HepG2 (cell line): ENCODE measurements around the gene POP7. TPM values are rescaled to one million over a fixed set of nuclear protein-coding genes. Genes with fewer than 3 reads are reported as not detected.
A peak's percentile ranks its signal among the peaks of the same experiment; 100 is the strongest.

ENCODE experiments used
- ADNP ChIP-seq: sonication (generic); formaldehyde crosslinking; IDR thresholded peaks from 2 replicates; pipeline ENCODE4 v1.4.0; 2020; ENCODE audit warnings: missing genetic modification reagents
- BRD4 ChIP-seq: sonication (generic); formaldehyde crosslinking; IDR thresholded peaks from 2 replicates; pipeline ENCODE4 v1.4.0; 2020; ENCODE audit warnings: missing genetic modification reagents
- CREB1 ChIP-seq, 2 experiments: fragments of 450-650 bp in 1 of 2; IDR thresholded peaks; 2 replicates each; pipeline ENCODE4 v1.6.1; 2016 to 2017; ENCODE audit warnings: control low read depth in 1 of 2, mild to moderate bottlenecking in 1 of 2, missing compliant biosample characterization in 1 of 2, missing genetic modification characterization in 1 of 2
- EP300 ChIP-seq, 3 experiments: sonication (generic) in 1 of 3; formaldehyde crosslinking in 1 of 3; IDR thresholded peaks; 2 replicates each; pipeline versions ENCODE4 v1.5.1 to v1.6.1; 2011 to 2020; ENCODE audit warnings: low read depth in 2 of 3, low read length in 2 of 3, borderline replicate concordance in 1 of 3, improper control_type of control experiment in 1 of 3, mild to moderate bottlenecking in 1 of 3, missing genetic modification reagents in 1 of 3, moderate library complexity in 1 of 3
- HNF4A ChIP-seq: sonication (generic); formaldehyde crosslinking; IDR thresholded peaks from 2 replicates; pipeline ENCODE4 v1.4.0; 2020; ENCODE audit warnings: missing genetic modification reagents
- HNRNPL ChIP-seq: fragments of 200-400 bp; formaldehyde crosslinking; IDR thresholded peaks from 2 replicates; pipeline ENCODE4 v1.6.1; 2017; ENCODE audit warnings: mild to moderate bottlenecking, low read depth, low read length
- MAZ ChIP-seq, 2 experiments: sonication (generic) in 1 of 2; formaldehyde crosslinking in 1 of 2; IDR thresholded peaks; 2 replicates each; pipeline versions ENCODE4 v1.5.0 to v1.6.1; 2012 to 2020; ENCODE audit warnings: low read depth in 2 of 2, mild to moderate bottlenecking in 2 of 2, borderline replicate concordance in 1 of 2, improper control_type of control experiment in 1 of 2, low read length in 1 of 2, missing genetic modification reagents in 1 of 2, moderate library complexity in 1 of 2
- MED13 ChIP-seq: sonication (generic); formaldehyde crosslinking; IDR thresholded peaks from 2 replicates; pipeline ENCODE4 v1.5.0; 2020; ENCODE audit warnings: missing genetic modification reagents
- POLR2A ChIP-seq, 2 experiments: IDR thresholded peaks; 2 replicates each; pipeline ENCODE4 v1.6.1; 2011; ENCODE audit warnings: low read depth in 2 of 2, low read length in 2 of 2, mild to moderate bottlenecking in 1 of 2, moderate library complexity in 1 of 2; ENCODE audit not compliant: insufficient read depth in 1 of 2
- SALL2 ChIP-seq: sonication (generic); formaldehyde crosslinking; IDR thresholded peaks from 2 replicates; pipeline ENCODE4 v1.8.1; 2023; ENCODE audit warnings: mild to moderate bottlenecking, missing genetic modification reagents, inconsistent platforms
- ZBTB38 ChIP-seq: sonication (generic); formaldehyde crosslinking; IDR thresholded peaks from 2 replicates; pipeline ENCODE4 v1.5.1; 2020; ENCODE audit warnings: mild to moderate bottlenecking, missing genetic modification reagents
- ZFP41 ChIP-seq: sonication (generic); formaldehyde crosslinking; IDR thresholded peaks from 2 replicates; pipeline ENCODE4 v1.4.0; 2020; ENCODE audit warnings: mild to moderate bottlenecking, missing genetic modification reagents, borderline replicate concordance
- ZFP82 ChIP-seq: sonication (generic); formaldehyde crosslinking; IDR thresholded peaks from 2 replicates; pipeline ENCODE4 v1.5.1; 2020; ENCODE audit warnings: mild to moderate bottlenecking, missing genetic modification reagents, borderline replicate concordance
- ZNF687 ChIP-seq: sonication (generic); formaldehyde crosslinking; IDR thresholded peaks from 2 replicates; pipeline ENCODE4 v1.5.1; 2020; ENCODE audit warnings: mild to moderate bottlenecking, missing genetic modification reagents, moderate library complexity
- ZSCAN9 ChIP-seq: IDR thresholded peaks from 2 replicates; pipeline ENCODE4 v1.6.1; 2016; ENCODE audit warnings: borderline replicate concordance
- polyA plus RNA-seq, 8 experiments: library from polyadenylated mRNA; depleted of rRNA in 3 of 8; stranded (reverse) in 7 of 8; unstranded in 1 of 8; fragments of >200 nt; fragmentation: Illumina TruSeq in 4 of 8; extraction: Trizol in 4 of 8; gene quantifications; 2 replicates each; pipeline versions ENCODE4 v1.2.1 to v1.2.3, GENCODE V29; 2011 to 2016; ENCODE audit warnings: low read depth in 4 of 8, missing spikeins in 1 of 8, mixed read lengths in 1 of 8; ENCODE audit not compliant: insufficient read depth in 1 of 8
- total RNA-seq, 5 experiments: library from RNA; depleted of rRNA; stranded (reverse); fragments of >200 nt; fragmentation: Illumina TruSeq; extraction: Trizol; gene quantifications; 2 replicates each; pipeline ENCODE4 v1.2.3, GENCODE V29; 2016; ENCODE audit warnings: low read depth in 1 of 5
- TF ChIP-seq, protein P1 (sequence below): sonication (generic); formaldehyde crosslinking; IDR thresholded peaks from 2 replicates; pipeline ENCODE4 v1.4.0; 2020; ENCODE audit warnings: mild to moderate bottlenecking, low read depth, missing genetic modification reagents

POP7 gene
- total and polyA plus RNA-seq, 2 of the 13 experiments (the other 11 are each of a cell fraction or from before 2014, with no cell fraction given): 63.9 to 91.1 TPM

- TF ChIP-seq CREB1 (IDR thresholded peaks at IDR 0.05) (no peak), CREB1 (CRISPR knock-in tag; IDR thresholded peaks at IDR 0.05) (no peak), HNRNPL (0 out of 2 replicates have a peak, but pooled peaks have one; percentile 42), SALL2 (CRISPR knock-in tag) (no peak), ZFP82 (CRISPR knock-in tag) (no peak), MAZ (IDR thresholded peaks at IDR 0.05; ENCODE audit: borderline replicate concordance, low read depth, low read length) (no peak), MAZ (CRISPR knock-in tag; IDR thresholded peaks at IDR 0.05; ENCODE audit: low read depth) (no peak), ZNF687 (no peak), HNF4A (no peak), EP300 (IDR thresholded peaks at IDR 0.05; ENCODE audit: low read depth in 2 of 2, low read length in 2 of 2) (no peak), EP300 (CRISPR knock-in tag; IDR thresholded peaks at IDR 0.05; ENCODE audit: borderline replicate concordance) (no peak), ADNP (CRISPR knock-in tag) (no peak), POLR2A (IDR thresholded peaks at IDR 0.05; ENCODE audit: insufficient read depth in 1 of 2, low read depth in 2 of 2, low read length in 2 of 2) (0 out of 4 replicates have a peak, but pooled peaks of 1 of the 2 experiments have one; percentile 26), ZSCAN9 (CRISPR knock-in tag) (no peak), MED13 (CRISPR knock-in tag) (no peak), ZBTB38 (CRISPR knock-in tag) (0 out of 2 replicates have a peak, but pooled peaks have one; percentile 42), BRD4 (CRISPR knock-in tag) (no peak), ZFP41 (CRISPR knock-in tag) (no peak)
- TF ChIP-seq, protein P1, sequence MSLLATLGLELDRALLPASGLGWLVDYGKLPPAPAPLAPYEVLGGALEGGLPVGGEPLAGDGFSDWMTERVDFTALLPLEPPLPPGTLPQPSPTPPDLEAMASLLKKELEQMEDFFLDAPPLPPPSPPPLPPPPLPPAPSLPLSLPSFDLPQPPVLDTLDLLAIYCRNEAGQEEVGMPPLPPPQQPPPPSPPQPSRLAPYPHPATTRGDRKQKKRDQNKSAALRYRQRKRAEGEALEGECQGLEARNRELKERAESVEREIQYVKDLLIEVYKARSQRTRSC (CRISPR knock-in tag): no peak
These were observed 29.2 kb upstream of the POP7 start (continued) for GRCh38 chr7:100676501-100677306.
